ENCODE data around the gene TBC1D8. TPM values are rescaled to one million over a fixed set of nuclear protein-coding genes. Genes with fewer than 3 reads are reported as not detected.
A peak's percentile ranks its signal among the peaks of the same experiment; 100 is the strongest.

The TBC1D8 gene
- total and polyA plus RNA-seq, 7 experiments from 2014 or later = 0.30 to 20.1 (median 2.2) TPM

GRCh38 chr2:101149241-101150192 lies 1.7 kb downstream of the TBC1D8 start:
- Histone ChIP-seq H3K27ac (ENCODE audit: low read depth, low read length) (no peak overlapping the region), H3K36me3 (ENCODE audit: control insufficient read depth in 2 of 3, insufficient read depth in 3 of 3, low read length in 3 of 3) (no peaks in the 10 kb centered on the region), H3K27me3 (ENCODE audit: control insufficient read depth in 2 of 2, insufficient read depth in 2 of 2, low read length in 2 of 2) (peaks cover 0 to 4% of the 10 kb centered on the region in 2 donors), H3K4me1 (ENCODE audit: control insufficient read depth in 2 of 2, insufficient read depth in 2 of 2, low read length in 2 of 2) (peaks cover 8 to 19% of the 10 kb centered on the region in 2 donors), H3K4me3 (ENCODE audit: low read length) (peak overlapping the region; percentile 45), H3K9me3 (ENCODE audit: control insufficient read depth in 2 of 3, low read length in 3 of 3) (no peaks in the 10 kb centered on the region)
- Mint-ChIP-seq H3K27me3 (peaks cover 3 to 80% (median 22%) of the 10 kb centered on the region in 5 donors), H3K4me3 (peak overlapping the region; percentile 47 to 88 (median 78)), H3K27ac (peak overlapping the region in 1 of 9 donors; percentile 61), H3K36me3 (no peaks in the 10 kb centered on the region), H3K4me1 (peaks cover 14 to 36% (median 25%) of the 10 kb centered on the region in 7 donors), H3K9me3 (no peaks in the 10 kb centered on the region)
- ATAC-seq (no peak), DNase-seq (no peak)
- intact Hi-C loops (cut with micrococcal nuclease) = loop anchor here (2.0 to 5.0 kb wide), 7 partner anchors 103 to 587 kb away; partner anchors contain the start of genes CNOT11 (in 1 of the 2), PDCL3 (in 1 of the 2), RNF149 (in 1 of the 2) and RPL31 (in 1 of the 2)
- ChIA-PET POLR2A (interaction anchor here (0.7 to 1.1 kb wide), 3 partner anchors 11 to 387 kb away, joined by 3 to 4 read pairs (median 4); no protein-coding TSS in a partner anchor), CTCF (no interaction called here)

DNA sequence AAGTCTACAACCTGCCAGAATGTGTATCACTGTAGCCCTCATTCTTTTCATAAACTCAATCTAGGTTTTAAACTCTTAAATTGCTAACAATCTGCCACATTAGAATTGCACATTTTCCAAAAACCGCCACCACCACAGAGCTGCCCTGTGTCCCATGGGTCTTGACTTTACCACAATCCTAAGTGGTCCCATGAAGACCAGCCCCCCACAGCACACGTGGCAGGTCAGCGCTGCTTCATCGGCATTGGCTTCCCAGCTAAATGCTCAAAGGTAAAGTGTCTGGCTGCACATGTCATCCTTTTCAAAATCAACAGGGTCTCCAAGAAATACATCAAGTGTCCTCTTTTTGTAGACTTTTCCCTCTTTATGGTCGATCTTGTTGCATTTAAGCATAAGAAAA lies 2.4 kb downstream of the TBC1D8 start:
- H3K4me3 Mint-ChIP-seq = peak overlapping the region in 4 of 10 donors; percentile 10 to 79 (median 50)
- Histone ChIP-seq H3K4me1 (ENCODE audit: control insufficient read depth in 2 of 2, insufficient read depth in 2 of 2, low read length in 2 of 2) (peaks cover 8 to 19% of the 10 kb centered on the region in 2 donors), H3K4me3 (ENCODE audit: low read length) (no peak overlapping the region), H3K9me3 (ENCODE audit: control insufficient read depth in 2 of 3, low read length in 3 of 3) (no peaks in the 10 kb centered on the region), H3K27me3 (ENCODE audit: control insufficient read depth in 2 of 2, insufficient read depth in 2 of 2, low read length in 2 of 2) (peaks cover 0 to 4% of the 10 kb centered on the region in 2 donors), H3K36me3 (ENCODE audit: control insufficient read depth in 2 of 3, insufficient read depth in 3 of 3, low read length in 3 of 3) (no peaks in the 10 kb centered on the region), H3K27ac (ENCODE audit: low read depth, low read length) (no peak overlapping the region)
- peaks cover 14 to 36% (median 25%) of the 10 kb centered on the region in 7 donors for H3K4me1 Mint-ChIP-seq
- no peak overlapping the region for H3K27ac Mint-ChIP-seq
- H3K9me3 Mint-ChIP-seq = no peaks in the 10 kb centered on the region
- POLR2A ChIA-PET = interaction anchor here (0.5 kb wide), 1 partner anchor 12 kb away, joined by 4 read pairs; no protein-coding TSS in a partner anchor
- no peaks in the 10 kb centered on the region for H3K36me3 Mint-ChIP-seq
- H3K27me3 Mint-ChIP-seq = peaks cover 5 to 78% (median 22%) of the 10 kb centered on the region in 5 donors
- intact Hi-C loops (cut with micrococcal nuclease) = loop anchor here in 1 of 2 donors (5.0 kb wide), 1 partner anchor 159 kb away; the partner anchor contains the start of gene RNF149
- DNase-seq = no peak
- CTCF ChIA-PET = no interaction called here
- ATAC-seq = no peak

- DNase-seq = no peak
- Mint-ChIP-seq H3K27me3 (peaks cover 5 to 72% (median 22%) of the 10 kb centered on the region in 5 donors), H3K36me3 (no peaks in the 10 kb centered on the region), H3K27ac (peak overlapping the region in 1 of 9 donors; percentile 41), H3K9me3 (no peaks in the 10 kb centered on the region), H3K4me3 (peak overlapping the region in 3 of 10 donors; percentile 13 to 41 (median 35)), H3K4me1 (peaks cover 14 to 36% (median 25%) of the 10 kb centered on the region in 7 donors)
- H3K9me3 ChIP-seq (ENCODE audit: control insufficient read depth in 2 of 3, low read length in 3 of 3) = no peaks in the 10 kb centered on the region
- H3K4me1 ChIP-seq (ENCODE audit: control insufficient read depth in 2 of 2, insufficient read depth in 2 of 2, low read length in 2 of 2) = peaks cover 8 to 19% of the 10 kb centered on the region in 2 donors
- CTCF ChIA-PET = no interaction called here
- POLR2A ChIA-PET = no interaction called here
- no peak overlapping the region for H3K4me3 ChIP-seq (ENCODE audit: low read length)
- no peak for ATAC-seq
- H3K36me3 ChIP-seq (ENCODE audit: control insufficient read depth in 2 of 3, insufficient read depth in 3 of 3, low read length in 3 of 3) = no peaks in the 10 kb centered on the region
- peaks cover 0 to 4% of the 10 kb centered on the region in 2 donors for H3K27me3 ChIP-seq (ENCODE audit: control insufficient read depth in 2 of 2, insufficient read depth in 2 of 2, low read length in 2 of 2)
- intact Hi-C loops (cut with micrococcal nuclease) = loop anchor here in 1 of 2 donors (5.0 kb wide), 1 partner anchor 159 kb away; the partner anchor contains the start of gene RNF149
- no peak overlapping the region for H3K27ac ChIP-seq (ENCODE audit: low read depth, low read length)
Observed at GRCh38 chr2:101147971-101148370, 3.2 kb downstream of the TBC1D8 start.

GRCh38 chr2:101147062-101147461 lies 4.1 kb downstream of the TBC1D8 start:
- ChIA-PET POLR2A (no interaction called here), CTCF (no interaction called here)
- Mint-ChIP-seq H3K27ac (no peak overlapping the region), H3K9me3 (peaks cover 0 to 5% (median 0%) of the 10 kb centered on the region in 11 donors), H3K4me1 (peaks cover 6 to 28% (median 18%) of the 10 kb centered on the region in 7 donors), H3K36me3 (no peaks in the 10 kb centered on the region), H3K27me3 (peaks cover 5 to 66% (median 28%) of the 10 kb centered on the region in 5 donors), H3K4me3 (no peak overlapping the region)
- H3K27ac ChIP-seq (ENCODE audit: low read depth, low read length) = no peak overlapping the region
- no peak for DNase-seq
- intact Hi-C loops (cut with micrococcal nuclease) = loop anchor here in 1 of 2 donors (5.0 kb wide), 1 partner anchor 160 kb away; the partner anchor contains the start of gene RNF149
- no peak overlapping the region for H3K4me3 ChIP-seq (ENCODE audit: low read length)
- peaks cover 8 to 17% of the 10 kb centered on the region in 2 donors for H3K4me1 ChIP-seq (ENCODE audit: control insufficient read depth in 2 of 2, insufficient read depth in 2 of 2, low read length in 2 of 2)
- no peak for ATAC-seq
- no peaks in the 10 kb centered on the region for H3K9me3 ChIP-seq (ENCODE audit: control insufficient read depth in 2 of 3, low read length in 3 of 3)
- H3K27me3 ChIP-seq (ENCODE audit: control insufficient read depth in 2 of 2, insufficient read depth in 2 of 2, low read length in 2 of 2) = peaks cover 0 to 4% of the 10 kb centered on the region in 2 donors
- no peaks in the 10 kb centered on the region for H3K36me3 ChIP-seq (ENCODE audit: control insufficient read depth in 2 of 3, insufficient read depth in 3 of 3, low read length in 3 of 3)

DNA sequence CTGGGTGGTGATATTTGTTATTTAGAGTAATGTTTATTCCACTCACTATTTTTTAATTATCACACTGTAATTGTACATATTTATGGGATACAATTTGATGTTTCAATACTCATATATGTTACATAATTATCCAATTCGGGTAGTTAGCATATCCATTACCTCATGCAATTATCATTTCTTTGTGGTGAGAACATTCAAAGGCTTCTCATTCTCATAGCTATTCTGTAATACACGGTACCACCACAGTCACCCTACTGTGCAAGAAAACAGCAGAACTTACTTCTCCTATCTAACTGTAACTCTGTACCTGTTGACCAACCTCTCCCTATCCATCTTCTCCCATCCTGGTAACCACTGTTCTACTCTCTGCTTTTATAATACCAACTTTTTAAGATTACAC lies 4.6 kb downstream of the TBC1D8 start:
- Mint-ChIP-seq H3K4me3 (no peak overlapping the region), H3K27me3 (peaks cover 6 to 66% (median 32%) of the 10 kb centered on the region in 5 donors), H3K4me1 (peaks cover 3 to 22% (median 13%) of the 10 kb centered on the region in 7 donors), H3K27ac (no peak overlapping the region), H3K36me3 (no peaks in the 10 kb centered on the region), H3K9me3 (peaks cover 0 to 5% (median 0%) of the 10 kb centered on the region in 11 donors)
- Histone ChIP-seq H3K36me3 (ENCODE audit: control insufficient read depth in 2 of 3, insufficient read depth in 3 of 3, low read length in 3 of 3) (no peaks in the 10 kb centered on the region), H3K27ac (ENCODE audit: low read depth, low read length) (no peak overlapping the region), H3K4me3 (ENCODE audit: low read length) (no peak overlapping the region), H3K4me1 (ENCODE audit: control insufficient read depth in 2 of 2, insufficient read depth in 2 of 2, low read length in 2 of 2) (peaks cover 8 to 12% of the 10 kb centered on the region in 2 donors), H3K27me3 (ENCODE audit: control insufficient read depth in 2 of 2, insufficient read depth in 2 of 2, low read length in 2 of 2) (peaks cover 0 to 4% of the 10 kb centered on the region in 2 donors), H3K9me3 (ENCODE audit: control insufficient read depth in 2 of 3, low read length in 3 of 3) (no peaks in the 10 kb centered on the region)
- ChIA-PET POLR2A (no interaction called here), CTCF (no interaction called here)
- no peak for ATAC-seq
- no peak for DNase-seq
- intact Hi-C loops (cut with micrococcal nuclease) = loop anchor here in 1 of 2 donors (5.0 kb wide), 1 partner anchor 161 kb away; the partner anchor contains the start of gene RNF149

- no peaks in the 10 kb centered on the region for H3K9me3 ChIP-seq (ENCODE audit: control insufficient read depth in 2 of 3, low read length in 3 of 3)
- ATAC-seq = no peak
- no peaks in the 10 kb centered on the region for H3K36me3 ChIP-seq (ENCODE audit: control insufficient read depth in 2 of 3, insufficient read depth in 3 of 3, low read length in 3 of 3)
- Mint-ChIP-seq H3K27ac (no peak overlapping the region), H3K9me3 (peaks cover 0 to 5% (median 0%) of the 10 kb centered on the region in 11 donors), H3K27me3 (peaks cover 10 to 72% (median 39%) of the 10 kb centered on the region in 5 donors), H3K4me1 (peaks cover 3 to 21% (median 12%) of the 10 kb centered on the region in 7 donors), H3K36me3 (no peaks in the 10 kb centered on the region), H3K4me3 (no peak overlapping the region)
- ChIA-PET CTCF (no interaction called here), POLR2A (no interaction called here)
- peaks cover 0 to 4% of the 10 kb centered on the region in 2 donors for H3K27me3 ChIP-seq (ENCODE audit: control insufficient read depth in 2 of 2, insufficient read depth in 2 of 2, low read length in 2 of 2)
- peaks cover 8 to 10% of the 10 kb centered on the region in 2 donors for H3K4me1 ChIP-seq (ENCODE audit: control insufficient read depth in 2 of 2, insufficient read depth in 2 of 2, low read length in 2 of 2)
- intact Hi-C loops (cut with micrococcal nuclease) = loop anchor here in 1 of 2 donors (5.0 kb wide), 1 partner anchor 162 kb away; the partner anchor contains the start of gene RNF149
- H3K27ac ChIP-seq (ENCODE audit: low read depth, low read length) = no peak overlapping the region
- H3K4me3 ChIP-seq (ENCODE audit: low read length) = no peak overlapping the region
- DNase-seq = no peak
Observed at GRCh38 chr2:101145406-101145805, 5.8 kb downstream of the TBC1D8 start.
